ENCODE measurements around the gene COL19A1.
"Not testable (repeated sequence)": the region's sequence is repeated elsewhere in the genome, so short reads cannot be mapped to it uniquely, and the experiment has no call there.

Gene COL19A1

GRCh38 chr6:69917834-69918233 lies 51.5 kb downstream of the COL19A1 start:
- no peak for TF ChIP-seq CTCF (IDR thresholded peaks at IDR 0.05; ENCODE audit: low read depth, low read length, missing control alignments)
- in situ Hi-C loops (cut with HindIII; ENCODE audit: low pct_ligation_motif_present, low sequenced_read_pairs): no loop called here
- Histone ChIP-seq H3K4me3 (ENCODE audit: low read depth, low read length) (no peak overlapping the region), H3K27me3 (replicated peaks) (no peaks in the 10 kb centered on the region), H3K36me3 (replicated peaks) (no peaks in the 10 kb centered on the region), H3K27ac (peak overlapping the region; percentile 10)
- DNase-seq: peak; percentile 88

- in situ Hi-C loops (cut with HindIII; ENCODE audit: low pct_ligation_motif_present, low sequenced_read_pairs): no loop called here
- Histone ChIP-seq H3K36me3 (replicated peaks) (no peaks in the 10 kb centered on the region), H3K27ac (no peak overlapping the region), H3K4me3 (ENCODE audit: low read depth, low read length) (no peak overlapping the region), H3K27me3 (replicated peaks) (no peaks in the 10 kb centered on the region)
- DNase-seq: no peak
- no peak for TF ChIP-seq CTCF (IDR thresholded peaks at IDR 0.05; ENCODE audit: low read depth, low read length, missing control alignments)
Observed at GRCh38 chr6:69918813-69919475, 52.6 kb downstream of the COL19A1 start.

- in situ Hi-C loops (cut with HindIII; ENCODE audit: low pct_ligation_motif_present, low sequenced_read_pairs); H3K27ac ChIP-seq; H3K36me3 ChIP-seq (replicated peaks); DNase-seq; H3K4me3 ChIP-seq (ENCODE audit: low read depth, low read length); H3K27me3 ChIP-seq (replicated peaks): not testable (repeated sequence)
Observed at GRCh38 chr6:69921066-69921465, 54.7 kb downstream of the COL19A1 start.

- DNase-seq; H3K36me3 ChIP-seq (replicated peaks); H3K4me3 ChIP-seq (ENCODE audit: low read depth, low read length); H3K27ac ChIP-seq; in situ Hi-C loops (cut with HindIII; ENCODE audit: low pct_ligation_motif_present, low sequenced_read_pairs); H3K27me3 ChIP-seq (replicated peaks): not testable (repeated sequence)
Observed at GRCh38 chr6:69921611-69922010, 55.3 kb downstream of the COL19A1 start.

GRCh38 chr6:69926745-69927144 lies 60.4 kb downstream of the COL19A1 start:
- in situ Hi-C loops (cut with HindIII; ENCODE audit: low pct_ligation_motif_present, low sequenced_read_pairs): no loop called here
- Histone ChIP-seq H3K4me3 (ENCODE audit: low read depth, low read length) (no peak overlapping the region), H3K27me3 (replicated peaks) (no peaks in the 10 kb centered on the region), H3K36me3 (replicated peaks) (no peaks in the 10 kb centered on the region), H3K27ac (no peak overlapping the region)
- no peak for TF ChIP-seq CTCF (IDR thresholded peaks at IDR 0.05; ENCODE audit: low read depth, low read length, missing control alignments)
- DNase-seq: no peak

- in situ Hi-C loops (cut with HindIII; ENCODE audit: low pct_ligation_motif_present, low sequenced_read_pairs): no loop called here
- no peak overlapping the region for H3K4me3 ChIP-seq (ENCODE audit: low read depth, low read length)
- no peak for DNase-seq
- H3K36me3 ChIP-seq (replicated peaks): no peaks in the 10 kb centered on the region
- H3K27ac ChIP-seq: no peak overlapping the region
- no peak for TF ChIP-seq CTCF (IDR thresholded peaks at IDR 0.05; ENCODE audit: low read depth, low read length, missing control alignments)
- H3K27me3 ChIP-seq (replicated peaks): no peaks in the 10 kb centered on the region
Observed at GRCh38 chr6:69933239-69933638, 66.9 kb downstream of the COL19A1 start.

- Histone ChIP-seq H3K36me3 (replicated peaks) (no peaks in the 10 kb centered on the region), H3K27ac (no peak overlapping the region), H3K4me3 (ENCODE audit: low read depth, low read length) (no peak overlapping the region), H3K27me3 (replicated peaks) (no peaks in the 10 kb centered on the region)
- TF ChIP-seq CTCF (IDR thresholded peaks at IDR 0.05; ENCODE audit: low read depth, low read length, missing control alignments): no peak
- no peak for DNase-seq
- in situ Hi-C loops (cut with HindIII; ENCODE audit: low pct_ligation_motif_present, low sequenced_read_pairs): no loop called here
Observed at GRCh38 chr6:69935079-69935478, 68.7 kb downstream of the COL19A1 start.

All from brain microvascular endothelial cell (primary cell).